Vagina (tissue), 2 donors: ENCODE measurements around the gene DLG2.

Experiments
- POLR2A ChIP-seq, 2 donors: fragments of 450-650 bp; IDR thresholded peaks; one replicate each; pipeline ENCODE4 v1.6.1; 2017; ENCODE audit warnings: antibody characterized with exemption in 2 of 2, mild to moderate bottlenecking in 2 of 2, moderate library complexity in 2 of 2
- POLR2AphosphoS5 ChIP-seq, 2 donors: sonication (generic); formaldehyde crosslinking; IDR thresholded peaks; one replicate each; pipeline ENCODE4 v1.9.0; 2017; ENCODE audit warnings: antibody characterized with exemption in 2 of 2, mild to moderate bottlenecking in 2 of 2, low read depth in 1 of 2; ENCODE audit not compliant: insufficient read depth in 1 of 2
- TF ChIP-seq, protein P1 (sequence below), 3 experiments: fragments of 450-650 bp in 2 of 3; fragments of 200-600 bp in 1 of 3; sonication (generic) in 1 of 3; IDR thresholded peaks; one replicate each; pipeline ENCODE4 v1.5.1; 2017 to 2019; ENCODE audit warnings: antibody characterized with exemption in 3 of 3, mild to moderate bottlenecking in 2 of 3, moderate library complexity in 2 of 3

DNA sequence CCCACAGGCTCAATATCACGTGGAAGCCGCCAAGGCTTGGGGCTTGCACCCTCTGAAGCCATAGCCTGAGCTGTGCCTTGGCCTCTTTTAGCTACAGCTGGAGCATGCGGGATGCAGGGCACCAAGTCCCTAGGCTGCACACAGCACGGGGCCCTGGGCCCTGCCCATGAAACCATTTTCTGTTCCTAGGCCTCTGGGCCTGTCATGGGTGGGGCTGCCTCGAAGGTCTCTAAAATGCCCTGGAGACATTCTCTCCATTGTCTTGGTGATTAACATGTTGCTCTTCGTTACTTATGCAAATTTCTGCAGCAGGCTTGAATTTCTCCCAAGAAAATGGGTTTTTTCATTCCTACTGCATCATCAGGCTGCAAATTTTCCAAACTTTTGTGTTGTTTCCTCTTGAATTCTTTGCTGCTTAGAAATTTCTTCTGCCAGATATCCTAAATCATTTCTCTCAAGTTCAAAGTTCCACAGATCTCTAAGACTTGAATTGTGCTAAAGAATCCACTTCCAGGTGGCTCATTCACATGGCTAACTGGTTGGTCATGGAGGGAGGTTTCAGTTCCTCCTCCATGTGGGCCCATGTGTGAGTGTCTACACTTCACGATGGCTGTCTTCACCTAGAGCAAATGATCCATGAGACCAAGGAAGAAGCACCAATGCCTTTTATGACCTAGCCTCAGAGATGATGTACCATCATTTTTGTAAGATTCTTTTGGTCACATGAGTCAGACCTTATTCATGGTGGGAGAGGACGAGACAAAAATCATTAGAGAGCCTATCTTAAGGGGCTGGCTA, 45.2 kb upstream of the DLG2 start:
- TF ChIP-seq, protein P1, sequence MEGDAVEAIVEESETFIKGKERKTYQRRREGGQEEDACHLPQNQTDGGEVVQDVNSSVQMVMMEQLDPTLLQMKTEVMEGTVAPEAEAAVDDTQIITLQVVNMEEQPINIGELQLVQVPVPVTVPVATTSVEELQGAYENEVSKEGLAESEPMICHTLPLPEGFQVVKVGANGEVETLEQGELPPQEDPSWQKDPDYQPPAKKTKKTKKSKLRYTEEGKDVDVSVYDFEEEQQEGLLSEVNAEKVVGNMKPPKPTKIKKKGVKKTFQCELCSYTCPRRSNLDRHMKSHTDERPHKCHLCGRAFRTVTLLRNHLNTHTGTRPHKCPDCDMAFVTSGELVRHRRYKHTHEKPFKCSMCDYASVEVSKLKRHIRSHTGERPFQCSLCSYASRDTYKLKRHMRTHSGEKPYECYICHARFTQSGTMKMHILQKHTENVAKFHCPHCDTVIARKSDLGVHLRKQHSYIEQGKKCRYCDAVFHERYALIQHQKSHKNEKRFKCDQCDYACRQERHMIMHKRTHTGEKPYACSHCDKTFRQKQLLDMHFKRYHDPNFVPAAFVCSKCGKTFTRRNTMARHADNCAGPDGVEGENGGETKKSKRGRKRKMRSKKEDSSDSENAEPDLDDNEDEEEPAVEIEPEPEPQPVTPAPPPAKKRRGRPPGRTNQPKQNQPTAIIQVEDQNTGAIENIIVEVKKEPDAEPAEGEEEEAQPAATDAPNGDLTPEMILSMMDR (IDR thresholded peaks at IDR 0.05), result no peak
- no peak for TF ChIP-seq POLR2A (IDR thresholded peaks at IDR 0.05)
- no peak for TF ChIP-seq POLR2AphosphoS5 (IDR thresholded peaks at IDR 0.05; ENCODE audit: insufficient read depth in 1 of 2, low read depth in 1 of 2)
